HepG2 (cell line): ENCODE measurements around the gene CADM4.

Experiments used
- MTF1 ChIP-seq: sonication (generic); formaldehyde crosslinking; IDR thresholded peaks from 2 replicates; pipeline ENCODE4 v1.5.0; 2020; ENCODE audit warnings: missing genetic modification reagents
- MXI1 ChIP-seq: IDR thresholded peaks from 3 replicates; pipeline ENCODE4 v1.6.1; 2012; ENCODE audit warnings: low read depth, low read length, inconsistent platforms, borderline replicate concordance
- NFE2L2 ChIP-seq: fragments of 150-350 bp; IDR thresholded peaks from 2 replicates; pipeline ENCODE4 v1.6.1; 2014; ENCODE audit warnings: low read length
- POGZ ChIP-seq: sonication (generic); formaldehyde crosslinking; IDR thresholded peaks from 2 replicates; pipeline ENCODE4 v1.4.0; 2020; ENCODE audit warnings: mild to moderate bottlenecking, missing genetic modification reagents
- POLR2AphosphoS5 ChIP-seq: IDR thresholded peaks from 2 replicates; pipeline ENCODE4 v1.6.1; 2012; ENCODE audit warnings: low read depth, low read length
- SSRP1 ChIP-seq: IDR thresholded peaks from 2 replicates; pipeline ENCODE4 v1.6.1; 2016; ENCODE audit warnings: control low read depth
- SUZ12 ChIP-seq: fragments of 150-350 bp; IDR thresholded peaks from 2 replicates; pipeline ENCODE4 v1.6.1; 2014; ENCODE audit warnings: low read depth, low read length
- ZBTB7A ChIP-seq: sonication (generic); formaldehyde crosslinking; IDR thresholded peaks from 2 replicates; pipeline ENCODE4 v1.8.0; 2022; ENCODE audit warnings: mild to moderate bottlenecking, missing genetic modification reagents
- ZNF792 ChIP-seq: IDR thresholded peaks from 2 replicates; pipeline ENCODE4 v1.6.1; 2016
- ZNF850 ChIP-seq: sonication (generic); formaldehyde crosslinking; conservative IDR thresholded peaks from 2 replicates; pipeline ENCODE4 v1.9.0; 2021; ENCODE audit warnings: mild to moderate bottlenecking, missing genetic modification reagents

DNA sequence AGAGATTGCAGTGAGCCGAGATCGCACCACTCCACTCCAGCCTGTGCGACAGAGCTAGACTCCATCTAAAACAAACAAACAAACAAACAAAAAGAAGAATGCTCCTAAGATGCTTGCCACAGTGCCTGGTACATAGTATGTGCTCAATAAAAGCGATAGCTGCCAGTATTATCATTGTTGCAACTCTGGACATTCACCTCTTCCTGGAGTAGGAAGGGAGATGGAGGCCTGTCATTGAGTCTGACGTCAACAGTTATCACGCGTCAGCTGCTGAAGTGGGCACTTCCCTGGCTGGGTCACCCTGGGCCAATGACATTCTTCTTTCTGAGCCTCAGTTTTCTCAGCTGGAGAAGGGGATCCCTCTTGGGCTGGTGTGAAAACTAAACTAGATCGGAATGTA lies 34.5 kb upstream of the CADM4 start:
- no peak for TF ChIP-seq MTF1 (CRISPR knock-in tag)
- no peak for TF ChIP-seq MXI1
- no peak for TF ChIP-seq POGZ (CRISPR knock-in tag)
- no peak for TF ChIP-seq SSRP1 (CRISPR knock-in tag)
- no peak for TF ChIP-seq NFE2L2
- no peak for TF ChIP-seq ZNF850 (CRISPR knock-in tag)
- no peak for TF ChIP-seq POLR2AphosphoS5
- TF ChIP-seq SUZ12: no peak
- no peak for TF ChIP-seq ZNF792 (CRISPR knock-in tag)
- TF ChIP-seq ZBTB7A (CRISPR knock-in tag): no peak
